Stimulated activated CD4-positive, alpha-beta T cell treated with anti-CD3 and anti-CD28 coated beads, Interleukin-1b, Interleukin-23, amount 100 ng/mL, for 1 hour (primary cell): ENCODE results near the gene ANKRD33.

ENCODE experiments used
- DNase-seq, 2 donors: peaks; one replicate each; pipeline ENCODE4 v3.0.0-alpha.2; 2020; ENCODE audit warnings: low read depth in 2 of 2

ANKRD33 gene

DNA sequence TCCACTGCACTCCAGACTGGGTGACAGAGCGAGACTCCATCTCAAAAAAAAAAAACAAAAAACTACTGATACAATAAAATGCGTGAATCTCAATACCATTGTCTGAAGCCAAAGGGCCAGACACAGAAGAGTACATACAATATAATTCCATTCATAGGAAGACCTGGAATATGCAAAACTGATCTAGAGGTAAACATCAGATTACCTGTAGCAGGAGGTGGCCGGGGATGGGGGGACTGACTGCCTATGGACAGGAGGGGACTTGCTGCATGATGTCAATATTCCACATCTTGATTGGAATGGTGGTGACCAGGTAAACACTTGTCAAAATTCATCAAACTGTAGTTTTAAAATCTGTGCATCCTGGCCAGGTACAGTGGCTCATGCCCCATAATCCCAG, 26.9 kb upstream of the ANKRD33 start:
- DNase-seq = no peak

DNA sequence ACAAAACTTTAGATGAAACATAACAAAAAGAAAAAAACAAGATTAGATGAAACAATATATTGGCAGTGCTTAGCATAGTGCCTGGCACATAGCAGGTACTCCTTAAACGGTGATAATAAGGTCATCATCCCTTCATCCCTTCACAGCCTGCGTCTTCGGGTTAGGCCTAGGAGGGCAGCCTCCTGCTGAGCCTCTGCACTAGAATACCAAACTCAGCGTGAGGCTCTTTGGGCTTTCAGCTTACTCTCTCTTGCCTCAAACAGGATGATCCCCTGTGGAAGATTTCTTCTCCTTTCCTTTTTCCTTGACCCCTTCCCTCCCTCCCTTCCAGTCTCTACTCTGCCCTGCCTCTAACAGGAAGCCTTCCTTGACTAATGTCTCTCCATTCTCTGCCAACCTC, 25.0 kb upstream of the ANKRD33 start:
- no peak for DNase-seq

GRCh38 chr12:51863363-51863932, 24.5 kb upstream of the ANKRD33 start:
- DNase-seq = no peak

GRCh38 chr12:51863933-51864832, 23.7 kb upstream of the ANKRD33 start:
- DNase-seq = no peak

- DNase-seq = no peak
Measured at GRCh38 chr12:51864833-51865670, 22.9 kb upstream of the ANKRD33 start.

DNA sequence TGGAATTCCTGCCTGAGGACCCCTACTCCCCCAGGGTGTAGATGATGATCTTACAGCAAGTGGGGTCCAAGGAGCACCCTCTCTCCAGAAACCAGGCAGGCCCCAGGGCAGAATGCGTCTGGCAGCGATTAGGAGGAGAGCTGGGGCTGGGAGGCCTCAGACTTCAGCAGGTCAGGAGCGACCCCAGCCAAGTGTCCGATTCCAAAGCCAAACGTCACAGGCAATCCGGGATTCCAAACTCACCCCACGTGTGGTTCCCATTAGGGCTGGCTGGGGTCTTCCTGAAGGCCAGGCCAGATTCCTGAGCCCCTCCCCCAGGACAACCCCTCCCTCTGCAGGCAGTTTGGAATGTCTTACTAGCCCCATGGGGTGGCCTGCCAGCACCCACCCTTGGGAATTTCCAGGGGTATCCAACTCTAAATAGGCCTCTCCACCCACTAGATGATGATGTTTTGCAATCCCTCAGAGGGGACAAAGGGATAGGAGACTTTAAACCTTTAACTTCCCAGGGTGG, 22.1 kb upstream of the ANKRD33 start:
- no peak for DNase-seq

- DNase-seq = no peak
Measured at GRCh38 chr12:51866324-51866723, 21.6 kb upstream of the ANKRD33 start.

DNA sequence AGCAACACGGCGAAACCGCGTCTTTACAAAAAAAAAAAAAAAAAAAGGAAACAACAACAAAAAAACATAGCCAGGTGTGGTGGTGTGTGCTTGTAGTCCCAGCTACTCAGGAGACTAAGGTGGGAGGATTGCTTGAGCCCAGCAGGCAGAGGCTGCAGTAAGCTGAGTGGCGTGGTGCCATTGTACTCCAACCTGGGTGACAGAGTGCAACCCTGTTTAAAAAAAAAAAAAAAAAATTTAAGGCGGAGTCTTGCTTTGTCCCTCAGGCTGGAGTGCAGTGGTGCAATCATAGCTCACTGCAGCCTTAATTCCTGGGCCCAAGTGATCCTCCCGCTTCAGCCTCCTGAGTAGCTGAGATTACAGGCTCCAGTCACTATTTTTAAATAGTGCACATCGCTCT, 21.1 kb upstream of the ANKRD33 start:
- DNase-seq = no peak

DNA sequence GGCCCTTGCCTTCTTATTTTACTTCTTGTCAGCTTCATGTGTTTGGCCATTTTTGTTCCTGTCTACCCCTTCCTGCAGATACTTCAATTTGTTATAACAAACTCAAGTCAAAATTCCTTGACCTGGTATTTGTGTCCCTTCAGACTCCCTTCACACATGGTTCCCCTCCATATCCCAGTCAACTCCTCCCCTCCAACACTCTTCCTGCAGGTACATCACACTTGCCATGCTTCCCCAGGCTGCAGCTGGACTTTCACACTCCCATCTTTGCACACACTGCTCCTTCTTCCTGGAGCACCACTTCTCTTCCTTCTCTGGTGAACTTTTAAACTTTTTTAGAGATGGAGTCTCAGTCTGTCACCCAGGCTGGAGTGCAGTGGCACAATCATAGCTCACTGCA, 20.5 kb upstream of the ANKRD33 start:
- DNase-seq = no peak

- no peak for DNase-seq
Measured at GRCh38 chr12:51867796-51868428, 20.0 kb upstream of the ANKRD33 start.

- no peak for DNase-seq
Measured at GRCh38 chr12:51868821-51869495, 18.9 kb upstream of the ANKRD33 start.

GRCh38 chr12:51869496-51869865, 18.4 kb upstream of the ANKRD33 start:
- DNase-seq = no peak

- no peak for DNase-seq
Measured at GRCh38 chr12:51869931-51870330, 18.0 kb upstream of the ANKRD33 start.

GRCh38 chr12:51870504-51870903, 17.4 kb upstream of the ANKRD33 start:
- DNase-seq = no peak

DNA sequence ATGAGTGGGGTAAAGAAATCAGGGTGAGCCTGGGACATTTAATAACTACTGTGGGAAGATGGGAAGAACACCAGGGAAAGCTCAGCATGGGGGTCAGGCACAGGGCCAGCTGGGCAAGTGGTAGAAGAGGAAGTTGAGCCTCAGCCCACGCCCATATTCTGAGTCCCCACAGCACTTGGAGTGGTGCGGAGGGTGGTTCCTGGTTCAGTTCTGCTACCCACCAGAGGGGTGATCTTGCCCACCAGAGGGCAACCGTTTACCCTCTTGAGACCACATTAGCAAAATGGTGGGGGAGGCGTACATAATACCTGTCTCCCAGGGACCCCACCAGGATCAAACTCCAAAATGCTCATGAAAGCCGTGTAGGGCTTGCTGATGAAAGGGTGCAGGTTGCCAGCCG, 16.8 kb upstream of the ANKRD33 start:
- DNase-seq = no peak

DNA sequence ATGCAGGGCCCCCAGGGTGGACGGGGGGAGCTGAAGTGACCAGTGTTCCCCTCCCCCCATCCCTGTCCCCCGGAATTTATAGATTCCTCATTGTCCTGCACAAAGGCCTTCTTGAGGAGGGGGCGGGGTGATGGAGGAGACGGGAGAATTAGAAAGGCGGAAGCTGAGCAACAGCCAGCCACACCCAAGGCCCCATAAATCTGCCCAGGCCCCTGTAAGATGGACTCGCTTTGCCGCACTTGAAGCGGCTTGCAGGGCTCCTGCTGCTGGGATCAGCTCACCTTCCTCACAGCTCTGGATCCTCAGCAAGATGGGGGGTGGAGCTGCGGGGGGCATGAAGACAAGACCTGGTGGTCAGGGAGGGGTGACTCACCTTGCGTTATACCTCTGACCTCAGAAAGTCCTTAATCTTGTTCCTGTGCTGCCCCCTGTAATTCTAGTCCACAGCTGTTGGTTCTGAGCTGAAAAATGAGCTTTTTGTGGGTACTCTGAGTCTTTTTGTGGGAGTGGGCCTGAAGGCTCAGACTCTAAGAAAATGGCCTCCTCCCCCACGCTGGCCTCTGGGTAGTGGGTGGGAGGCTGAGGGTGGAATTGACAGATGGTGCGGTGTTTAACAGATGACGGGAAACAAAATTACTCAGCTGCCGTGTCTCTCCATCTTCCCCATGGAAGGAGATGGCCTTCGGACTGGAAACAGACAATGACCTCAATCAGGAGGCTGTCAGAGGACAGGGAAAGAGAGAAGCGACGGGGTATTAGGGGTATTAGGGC, 15.8 kb upstream of the ANKRD33 start:
- no peak for DNase-seq

- DNase-seq = no peak
Measured at GRCh38 chr12:51872689-51872981, 15.3 kb upstream of the ANKRD33 start.

GRCh38 chr12:51873251-51873994, 14.5 kb upstream of the ANKRD33 start:
- DNase-seq = no peak

DNA sequence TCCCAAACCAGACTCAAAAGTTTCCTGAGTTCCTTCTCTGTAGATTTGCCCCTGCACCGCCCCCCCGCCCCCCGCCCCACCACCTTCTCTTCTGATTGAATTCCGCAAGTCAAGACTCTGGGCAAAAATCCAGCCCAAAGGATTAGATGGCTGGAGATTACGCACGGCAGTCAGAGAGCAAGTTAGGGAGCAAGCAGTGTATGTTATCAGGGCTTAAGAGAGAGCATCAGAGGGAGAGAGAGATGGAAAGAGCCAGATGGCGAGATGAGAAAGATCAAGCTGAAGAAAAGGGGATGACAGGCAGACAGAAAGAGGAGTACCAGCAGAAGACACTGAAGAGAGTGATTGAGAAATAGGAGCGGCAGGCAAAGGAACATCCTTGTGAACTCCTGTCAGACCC, 13.9 kb upstream of the ANKRD33 start:
- DNase-seq = no peak

DNA sequence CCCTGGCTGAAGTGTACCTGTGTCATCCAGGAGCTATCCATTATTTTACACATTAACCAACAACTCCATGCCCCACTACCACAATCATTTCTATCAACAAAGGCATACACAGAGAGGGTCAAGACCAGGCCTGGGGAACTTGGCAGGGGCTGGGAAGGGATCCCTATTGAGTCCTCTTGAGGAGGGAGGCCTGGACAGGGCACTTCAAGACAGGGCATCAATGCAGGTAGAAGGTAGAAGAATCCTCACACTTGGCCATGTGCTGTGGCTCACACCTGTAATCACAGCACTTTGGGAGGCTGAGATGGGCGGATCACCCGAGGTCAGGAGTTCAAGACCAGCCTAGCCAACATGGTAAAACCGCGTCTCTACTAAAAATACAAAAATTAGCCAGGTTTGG, 13.4 kb upstream of the ANKRD33 start:
- no peak for DNase-seq
